ENCODE measurements around the gene FMO4.

The FMO4 gene

DNA sequence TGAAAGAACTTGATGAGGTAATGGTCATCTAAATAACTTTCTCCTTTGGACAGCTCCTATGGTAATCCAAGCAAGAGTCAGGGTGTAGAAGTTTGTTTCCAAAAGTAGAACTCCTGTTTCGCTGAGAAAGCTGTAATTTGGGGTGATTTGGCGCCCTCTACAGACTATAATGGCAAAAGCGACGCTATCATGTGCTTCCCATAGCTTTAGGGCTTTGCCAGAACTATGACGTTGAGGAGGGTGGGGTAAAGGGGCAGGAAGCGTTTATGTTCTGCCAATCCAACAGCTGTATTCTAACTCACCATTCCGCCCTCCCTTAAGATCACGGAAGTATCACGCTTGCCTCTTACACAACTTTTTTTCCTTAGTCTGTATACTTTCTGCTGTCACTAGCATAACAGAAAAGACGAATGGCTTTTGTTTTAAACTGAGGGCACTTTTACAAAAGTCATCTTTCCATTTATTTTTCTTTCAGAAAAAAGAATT, at the start of gene FMO4:
TSS of gene FMO4 (plus strand) at position 349 of the 486 bp plus-strand sequence. CDS start 5,643 bp downstream, outside the sequence.
- peak within 1 kb of the TSS; percentile 70 for H3K4me3 ChIP-seq (ENCODE audit: low read depth, low read length)
- TF ChIP-seq, protein P1, sequence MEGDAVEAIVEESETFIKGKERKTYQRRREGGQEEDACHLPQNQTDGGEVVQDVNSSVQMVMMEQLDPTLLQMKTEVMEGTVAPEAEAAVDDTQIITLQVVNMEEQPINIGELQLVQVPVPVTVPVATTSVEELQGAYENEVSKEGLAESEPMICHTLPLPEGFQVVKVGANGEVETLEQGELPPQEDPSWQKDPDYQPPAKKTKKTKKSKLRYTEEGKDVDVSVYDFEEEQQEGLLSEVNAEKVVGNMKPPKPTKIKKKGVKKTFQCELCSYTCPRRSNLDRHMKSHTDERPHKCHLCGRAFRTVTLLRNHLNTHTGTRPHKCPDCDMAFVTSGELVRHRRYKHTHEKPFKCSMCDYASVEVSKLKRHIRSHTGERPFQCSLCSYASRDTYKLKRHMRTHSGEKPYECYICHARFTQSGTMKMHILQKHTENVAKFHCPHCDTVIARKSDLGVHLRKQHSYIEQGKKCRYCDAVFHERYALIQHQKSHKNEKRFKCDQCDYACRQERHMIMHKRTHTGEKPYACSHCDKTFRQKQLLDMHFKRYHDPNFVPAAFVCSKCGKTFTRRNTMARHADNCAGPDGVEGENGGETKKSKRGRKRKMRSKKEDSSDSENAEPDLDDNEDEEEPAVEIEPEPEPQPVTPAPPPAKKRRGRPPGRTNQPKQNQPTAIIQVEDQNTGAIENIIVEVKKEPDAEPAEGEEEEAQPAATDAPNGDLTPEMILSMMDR (IDR thresholded peaks at IDR 0.05; ENCODE audit: low read depth, low read length) = peak; percentile 70
- TF ChIP-seq MYC (IDR thresholded peaks at IDR 0.05; ENCODE audit: low read depth, low read length) = peak; percentile 89
- peak; percentile 38 for TF ChIP-seq POLR2A (IDR thresholded peaks at IDR 0.05; ENCODE audit: extremely low read depth, insufficient read length)
- peak; percentile 85 for TF ChIP-seq MAX (IDR thresholded peaks at IDR 0.05; ENCODE audit: low read depth, low read length)

GRCh38 chr1:171265686-171266085, 48.3 kb upstream of the FMO4 start:
- no peak overlapping the region for H3K4me3 ChIP-seq (ENCODE audit: low read depth, low read length)
- no peak for TF ChIP-seq MYC (IDR thresholded peaks at IDR 0.05; ENCODE audit: low read depth, low read length)
- TF ChIP-seq, protein P1 (IDR thresholded peaks at IDR 0.05; ENCODE audit: low read depth, low read length) = no peak
- TF ChIP-seq POLR2A (IDR thresholded peaks at IDR 0.05; ENCODE audit: extremely low read depth, insufficient read length) = no peak
- no peak for TF ChIP-seq MAX (IDR thresholded peaks at IDR 0.05; ENCODE audit: low read depth, low read length)
- DNase-seq (ENCODE audit: low read depth) = no peak

More for the DNA sequence above, at the start of gene FMO4:
- peak; percentile 97 for DNase-seq (ENCODE audit: low read depth)

- no peak overlapping the region for H3K4me3 ChIP-seq (ENCODE audit: low read depth, low read length)
- no peak for DNase-seq (ENCODE audit: low read depth)
- TF ChIP-seq MAX (IDR thresholded peaks at IDR 0.05; ENCODE audit: low read depth, low read length) (no peak), POLR2A (IDR thresholded peaks at IDR 0.05; ENCODE audit: extremely low read depth, insufficient read length) (no peak), MYC (IDR thresholded peaks at IDR 0.05; ENCODE audit: low read depth, low read length) (no peak)
- TF ChIP-seq, protein P1 (IDR thresholded peaks at IDR 0.05; ENCODE audit: low read depth, low read length) = no peak
These were observed 47.1 kb upstream of the FMO4 start for GRCh38 chr1:171266930-171267329.

GRCh38 chr1:171267391-171267790, 46.6 kb upstream of the FMO4 start:
- no peak for DNase-seq (ENCODE audit: low read depth)
- H3K4me3 ChIP-seq (ENCODE audit: low read depth, low read length) = no peak overlapping the region
- TF ChIP-seq, protein P1 (IDR thresholded peaks at IDR 0.05; ENCODE audit: low read depth, low read length) = no peak
- TF ChIP-seq MAX (IDR thresholded peaks at IDR 0.05; ENCODE audit: low read depth, low read length) (no peak), POLR2A (IDR thresholded peaks at IDR 0.05; ENCODE audit: extremely low read depth, insufficient read length) (no peak), MYC (IDR thresholded peaks at IDR 0.05; ENCODE audit: low read depth, low read length) (no peak)

DNA sequence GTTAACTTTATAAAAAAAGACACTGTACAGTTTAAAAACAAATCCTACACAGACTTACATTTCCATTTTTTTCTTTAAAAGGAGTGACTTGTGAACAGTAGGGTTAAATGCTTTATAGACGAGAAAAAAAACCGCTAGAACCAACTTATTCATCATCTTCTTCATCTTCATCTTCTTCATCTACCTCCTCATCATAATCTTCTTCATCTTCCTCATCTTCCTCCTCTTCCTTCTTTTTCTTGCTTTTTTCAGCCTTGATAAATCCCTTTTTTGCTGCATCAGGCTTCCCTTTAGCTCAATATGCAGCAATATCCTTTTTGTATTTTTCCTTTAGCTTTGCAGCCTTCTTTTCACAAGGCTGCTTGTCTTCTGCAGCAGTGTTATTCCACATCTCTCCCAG, 43.2 kb upstream of the FMO4 start:
- DNase-seq (ENCODE audit: low read depth) = no peak
- TF ChIP-seq MAX (IDR thresholded peaks at IDR 0.05; ENCODE audit: low read depth, low read length) = no peak
- TF ChIP-seq MYC (IDR thresholded peaks at IDR 0.05; ENCODE audit: low read depth, low read length) = no peak
- TF ChIP-seq, protein P1 (IDR thresholded peaks at IDR 0.05; ENCODE audit: low read depth, low read length) = no peak
- TF ChIP-seq POLR2A (IDR thresholded peaks at IDR 0.05; ENCODE audit: extremely low read depth, insufficient read length) = no peak
- H3K4me3 ChIP-seq (ENCODE audit: low read depth, low read length) = no peak overlapping the region
